HG02973 (cell line): Measurements from ENCODE around the gene PSMB4.
"Not testable (repeated sequence)": the region's sequence is repeated elsewhere in the genome, so short reads cannot be mapped to it uniquely, and the experiment has no call there.

ENCODE experiments used
- ATAC-seq: cut with Tn5 transposase; IDR thresholded peaks from one replicate; pipeline ENCODE4 v1.9.1; 2021; ENCODE audit warnings: moderate library complexity; ENCODE audit not compliant: unreplicated experiment

The PSMB4 gene

GRCh38 chr1:151386002-151386401 is 13.4 kb upstream of the PSMB4 start:
- ATAC-seq = no peak

GRCh38 chr1:151390221-151391078 is 8.9 kb upstream of the PSMB4 start:
- ATAC-seq = not testable (repeated sequence)

GRCh38 chr1:151391079-151391563 is 8.3 kb upstream of the PSMB4 start:
- no peak for ATAC-seq

- ATAC-seq = no peak
Observed at GRCh38 chr1:151393583-151393982, 5.8 kb upstream of the PSMB4 start.

GRCh38 chr1:151396265-151396664 is 3.1 kb upstream of the PSMB4 start:
- not testable (repeated sequence) for ATAC-seq

- no peak for ATAC-seq
Observed at GRCh38 chr1:151401125-151401788, 1.9 kb downstream of the PSMB4 start.

- ATAC-seq = no peak
Observed at GRCh38 chr1:151401860-151402259, 2.5 kb downstream of the PSMB4 start.

- no peak for ATAC-seq
Observed at GRCh38 chr1:151402764-151403163, 3.4 kb downstream of the PSMB4 start.

- ATAC-seq = no peak
Observed at GRCh38 chr1:151403612-151404011, 4.2 kb downstream of the PSMB4 start.

GRCh38 chr1:151405187-151405951 is 6.0 kb downstream of the PSMB4 start:
- no peak for ATAC-seq

- no peak for ATAC-seq
Observed at GRCh38 chr1:151406176-151406575, 6.8 kb downstream of the PSMB4 start.

GRCh38 chr1:151407304-151407703 is 7.9 kb downstream of the PSMB4 start:
- no peak for ATAC-seq

- no peak for ATAC-seq
Observed at GRCh38 chr1:151408891-151409290, 9.5 kb downstream of the PSMB4 start.

GRCh38 chr1:151411884-151412283 is 12.5 kb downstream of the PSMB4 start:
- ATAC-seq = no peak

GRCh38 chr1:151416231-151416630 is 16.9 kb downstream of the PSMB4 start:
- ATAC-seq = no peak

- no peak for ATAC-seq
Observed at GRCh38 chr1:151418081-151418480, 18.7 kb downstream of the PSMB4 start.

- no peak for ATAC-seq
Observed at GRCh38 chr1:151419819-151420218, 20.4 kb downstream of the PSMB4 start.

- no peak for ATAC-seq
Observed at GRCh38 chr1:151425103-151425502, 25.7 kb downstream of the PSMB4 start.

GRCh38 chr1:151428068-151428467 is 28.7 kb downstream of the PSMB4 start:
- ATAC-seq = no peak

GRCh38 chr1:151433827-151434226 is 34.5 kb downstream of the PSMB4 start:
- not testable (repeated sequence) for ATAC-seq

- no peak for ATAC-seq
Observed at GRCh38 chr1:151435174-151435573, 35.8 kb downstream of the PSMB4 start.
